ENCODE measurements around the gene KCTD17. TPM values are rescaled to one million over a fixed set of nuclear protein-coding genes. Genes with fewer than 3 reads are reported as not detected.
"Not testable (repeated sequence)": the region's sequence is repeated elsewhere in the genome, so short reads cannot be mapped to it uniquely, and the experiment has no call there.

KCTD17 gene
- total and polyA plus RNA-seq, 2 donors (not counting 1 experiment from before 2014, with no cell fraction given), result 10.6 to 19.3 TPM

DNA sequence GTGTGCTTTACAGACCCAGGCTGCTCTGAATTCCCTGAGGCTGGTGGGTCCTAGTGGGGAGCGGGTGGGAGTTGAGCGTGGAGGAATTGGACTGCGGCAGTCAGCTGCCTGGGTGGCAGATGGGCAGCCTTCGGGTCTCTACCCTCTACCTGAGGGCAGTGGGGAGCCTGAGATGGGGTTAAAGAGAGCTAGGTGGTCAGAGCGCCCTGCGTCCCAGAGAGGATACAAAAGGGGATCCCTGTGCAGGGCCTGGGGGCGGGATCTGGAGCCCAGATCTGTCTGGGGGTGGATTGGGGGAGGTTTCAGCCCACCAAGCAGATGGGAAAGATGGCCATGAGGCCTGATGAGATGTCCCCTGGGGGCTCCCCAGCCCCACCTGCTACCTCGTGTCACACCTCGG lies 18.2 kb downstream of the KCTD17 start:
- no peaks in the 10 kb centered on the region for H3K9me3 ChIP-seq (ENCODE audit: control insufficient read depth, insufficient read depth, low read depth, low read length)
- H4K20me1 ChIP-seq (ENCODE audit: control insufficient read depth, extremely low read depth, insufficient read depth, low read length), result no peaks in the 10 kb centered on the region
- no peaks in the 10 kb centered on the region for H3K79me2 ChIP-seq (ENCODE audit: control insufficient read depth, insufficient read depth, low read length)
- H3K27ac ChIP-seq (ENCODE audit: insufficient read depth, low read length), result no peak overlapping the region
- no peak for DNase-seq (ENCODE audit: low read depth in 2 of 2)
- TF ChIP-seq, protein P1, sequence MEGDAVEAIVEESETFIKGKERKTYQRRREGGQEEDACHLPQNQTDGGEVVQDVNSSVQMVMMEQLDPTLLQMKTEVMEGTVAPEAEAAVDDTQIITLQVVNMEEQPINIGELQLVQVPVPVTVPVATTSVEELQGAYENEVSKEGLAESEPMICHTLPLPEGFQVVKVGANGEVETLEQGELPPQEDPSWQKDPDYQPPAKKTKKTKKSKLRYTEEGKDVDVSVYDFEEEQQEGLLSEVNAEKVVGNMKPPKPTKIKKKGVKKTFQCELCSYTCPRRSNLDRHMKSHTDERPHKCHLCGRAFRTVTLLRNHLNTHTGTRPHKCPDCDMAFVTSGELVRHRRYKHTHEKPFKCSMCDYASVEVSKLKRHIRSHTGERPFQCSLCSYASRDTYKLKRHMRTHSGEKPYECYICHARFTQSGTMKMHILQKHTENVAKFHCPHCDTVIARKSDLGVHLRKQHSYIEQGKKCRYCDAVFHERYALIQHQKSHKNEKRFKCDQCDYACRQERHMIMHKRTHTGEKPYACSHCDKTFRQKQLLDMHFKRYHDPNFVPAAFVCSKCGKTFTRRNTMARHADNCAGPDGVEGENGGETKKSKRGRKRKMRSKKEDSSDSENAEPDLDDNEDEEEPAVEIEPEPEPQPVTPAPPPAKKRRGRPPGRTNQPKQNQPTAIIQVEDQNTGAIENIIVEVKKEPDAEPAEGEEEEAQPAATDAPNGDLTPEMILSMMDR (conservative IDR thresholded peaks at IDR 0.05 in 1 of 2, IDR thresholded peaks at IDR 0.05 in 1 of 2; ENCODE audit: low read depth in 1 of 2, low read length in 2 of 2), result no peak
- TF ChIP-seq EZH2 (IDR thresholded peaks at IDR 0.05; ENCODE audit: low read length, missing control alignments), result no peak
- H3K27me3 ChIP-seq (ENCODE audit: control insufficient read depth, insufficient read depth, low read length), result peaks cover 6% of the 10 kb centered on the region
- H3K36me3 ChIP-seq (ENCODE audit: control insufficient read depth, insufficient read depth, low read length), result no peaks in the 10 kb centered on the region
- H3K9ac ChIP-seq (ENCODE audit: insufficient read depth, low read length), result no peak overlapping the region
- no peak overlapping the region for H2AFZ ChIP-seq (ENCODE audit: low read length)
- H3K4me3 ChIP-seq (replicated peaks in 1 of 4; ENCODE audit: control extremely low read depth in 1 of 4, insufficient read depth in 1 of 4, low read depth in 3 of 4, low read length in 4 of 4), result no peak overlapping the region
- H3K4me2 ChIP-seq (ENCODE audit: extremely low read depth, insufficient read depth, low read length), result no peak overlapping the region
- no peaks in the 10 kb centered on the region for H3K4me1 ChIP-seq (ENCODE audit: control insufficient read depth, extremely low read depth, insufficient read depth, low read length)

DNA sequence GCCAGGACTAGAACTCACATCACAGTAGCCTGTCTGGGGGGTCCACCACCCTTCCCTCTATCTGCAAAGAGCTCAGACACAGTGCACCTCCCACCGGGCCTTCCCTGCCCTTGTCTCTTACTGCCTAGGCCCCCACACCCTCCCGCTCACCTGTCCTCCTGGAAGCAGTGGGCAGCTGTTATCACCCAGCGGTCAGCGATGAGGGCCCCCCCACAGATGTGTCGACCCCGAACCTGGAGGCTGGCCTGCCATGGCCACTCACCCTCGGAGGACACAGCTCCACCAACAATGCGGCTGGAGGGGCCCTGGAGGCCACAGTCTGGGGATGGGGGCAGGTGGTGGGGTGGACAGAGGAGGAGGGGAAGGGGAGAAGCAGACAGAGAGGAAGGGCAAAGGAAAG lies 18.8 kb downstream of the KCTD17 start:
- TF ChIP-seq EZH2 (IDR thresholded peaks at IDR 0.05; ENCODE audit: low read length, missing control alignments), result no peak
- TF ChIP-seq, protein P1 (conservative IDR thresholded peaks at IDR 0.05 in 1 of 2, IDR thresholded peaks at IDR 0.05 in 1 of 2; ENCODE audit: low read depth in 1 of 2, low read length in 2 of 2), result no peak
- no peak for DNase-seq (ENCODE audit: low read depth in 2 of 2)
- no peak overlapping the region for H3K4me3 ChIP-seq (replicated peaks in 1 of 4; ENCODE audit: control extremely low read depth in 1 of 4, insufficient read depth in 1 of 4, low read depth in 3 of 4, low read length in 4 of 4)
- H3K27ac ChIP-seq (ENCODE audit: insufficient read depth, low read length), result no peak overlapping the region
- H4K20me1 ChIP-seq (ENCODE audit: control insufficient read depth, extremely low read depth, insufficient read depth, low read length), result no peaks in the 10 kb centered on the region
- no peaks in the 10 kb centered on the region for H3K4me1 ChIP-seq (ENCODE audit: control insufficient read depth, extremely low read depth, insufficient read depth, low read length)
- H3K27me3 ChIP-seq (ENCODE audit: control insufficient read depth, insufficient read depth, low read length), result peaks cover 6% of the 10 kb centered on the region
- no peaks in the 10 kb centered on the region for H3K9me3 ChIP-seq (ENCODE audit: control insufficient read depth, insufficient read depth, low read depth, low read length)
- H3K4me2 ChIP-seq (ENCODE audit: extremely low read depth, insufficient read depth, low read length), result no peak overlapping the region
- no peak overlapping the region for H2AFZ ChIP-seq (ENCODE audit: low read length)
- no peaks in the 10 kb centered on the region for H3K36me3 ChIP-seq (ENCODE audit: control insufficient read depth, insufficient read depth, low read length)
- H3K9ac ChIP-seq (ENCODE audit: insufficient read depth, low read length), result no peak overlapping the region
- no peaks in the 10 kb centered on the region for H3K79me2 ChIP-seq (ENCODE audit: control insufficient read depth, insufficient read depth, low read length)

DNA sequence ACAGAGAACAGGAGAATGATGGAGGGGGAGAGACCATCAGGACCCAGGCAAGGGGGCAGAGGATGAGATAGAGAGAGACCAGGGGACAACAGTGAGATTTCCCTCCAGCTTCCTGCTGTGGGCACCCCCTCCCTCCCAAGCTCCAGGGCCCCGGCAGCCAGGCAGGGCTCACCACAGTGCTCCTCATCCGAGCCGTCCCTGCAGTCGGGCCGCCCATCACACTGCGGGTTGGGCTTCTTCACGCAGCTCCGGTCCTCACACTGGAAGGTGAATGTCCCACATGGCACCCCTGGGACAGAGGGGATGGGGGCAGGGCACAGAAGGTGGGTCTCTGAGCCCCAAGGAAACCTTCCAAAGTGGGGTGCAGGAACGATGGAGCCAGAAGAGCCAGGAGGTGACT lies 19.2 kb downstream of the KCTD17 start:
- Histone ChIP-seq H3K9me3 (ENCODE audit: control insufficient read depth, insufficient read depth, low read depth, low read length) (no peaks in the 10 kb centered on the region), H3K4me2 (ENCODE audit: extremely low read depth, insufficient read depth, low read length) (no peak overlapping the region), H3K27me3 (ENCODE audit: control insufficient read depth, insufficient read depth, low read length) (peaks cover 6% of the 10 kb centered on the region), H2AFZ (ENCODE audit: low read length) (no peak overlapping the region), H3K9ac (ENCODE audit: insufficient read depth, low read length) (no peak overlapping the region), H3K27ac (ENCODE audit: insufficient read depth, low read length) (no peak overlapping the region), H3K36me3 (ENCODE audit: control insufficient read depth, insufficient read depth, low read length) (no peaks in the 10 kb centered on the region), H3K79me2 (ENCODE audit: control insufficient read depth, insufficient read depth, low read length) (no peaks in the 10 kb centered on the region), H3K4me1 (ENCODE audit: control insufficient read depth, extremely low read depth, insufficient read depth, low read length) (no peaks in the 10 kb centered on the region), H4K20me1 (ENCODE audit: control insufficient read depth, extremely low read depth, insufficient read depth, low read length) (no peaks in the 10 kb centered on the region), H3K4me3 (replicated peaks in 1 of 4; ENCODE audit: control extremely low read depth in 1 of 4, insufficient read depth in 1 of 4, low read depth in 3 of 4, low read length in 4 of 4) (no peak overlapping the region)
- DNase-seq (ENCODE audit: low read depth in 2 of 2), result no peak
- TF ChIP-seq EZH2 (IDR thresholded peaks at IDR 0.05; ENCODE audit: low read length, missing control alignments), result no peak
- TF ChIP-seq, protein P1 (conservative IDR thresholded peaks at IDR 0.05 in 1 of 2, IDR thresholded peaks at IDR 0.05 in 1 of 2; ENCODE audit: low read depth in 1 of 2, low read length in 2 of 2), result no peak

DNA sequence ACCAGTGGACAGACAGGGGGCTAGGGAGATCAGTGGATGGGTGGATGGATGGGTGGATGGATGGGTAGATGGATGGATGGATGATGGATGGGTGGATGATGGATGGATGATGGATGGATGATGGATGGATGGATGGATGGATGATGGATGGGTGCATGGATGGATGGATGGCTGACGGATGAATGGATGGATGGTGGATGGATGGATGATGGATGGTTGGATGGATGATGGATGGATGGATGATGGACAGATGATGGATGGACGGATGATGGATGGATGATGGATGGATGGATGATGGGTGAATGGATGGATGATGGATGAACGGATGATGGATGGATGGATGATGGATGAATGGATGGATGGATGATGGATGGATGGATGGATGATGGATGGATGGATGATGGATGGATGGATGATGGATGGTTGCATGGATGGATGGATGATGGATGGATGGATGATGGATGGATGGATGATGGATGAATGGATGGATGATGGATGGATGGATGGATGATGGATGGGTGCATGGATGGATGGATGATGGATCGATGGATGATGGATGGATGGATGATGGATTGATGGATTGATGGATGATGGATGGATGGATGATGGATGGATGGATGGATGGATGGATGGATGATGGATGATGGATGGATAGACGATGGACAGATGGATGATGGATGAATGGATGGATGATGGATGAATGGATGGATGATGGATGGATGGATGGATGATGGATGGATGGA lies 20.5 kb downstream of the KCTD17 start:
- not testable (repeated sequence) for H3K9ac ChIP-seq (ENCODE audit: insufficient read depth, low read length); H3K36me3 ChIP-seq (ENCODE audit: control insufficient read depth, insufficient read depth, low read length); H3K79me2 ChIP-seq (ENCODE audit: control insufficient read depth, insufficient read depth, low read length); H2AFZ ChIP-seq (ENCODE audit: low read length); H3K4me1 ChIP-seq (ENCODE audit: control insufficient read depth, extremely low read depth, insufficient read depth, low read length); H4K20me1 ChIP-seq (ENCODE audit: control insufficient read depth, extremely low read depth, insufficient read depth, low read length); H3K9me3 ChIP-seq (ENCODE audit: control insufficient read depth, insufficient read depth, low read depth, low read length); H3K27ac ChIP-seq (ENCODE audit: insufficient read depth, low read length); H3K4me2 ChIP-seq (ENCODE audit: extremely low read depth, insufficient read depth, low read length); H3K27me3 ChIP-seq (ENCODE audit: control insufficient read depth, insufficient read depth, low read length); H3K4me3 ChIP-seq (replicated peaks in 1 of 4; ENCODE audit: control extremely low read depth in 1 of 4, insufficient read depth in 1 of 4, low read depth in 3 of 4, low read length in 4 of 4); DNase-seq (ENCODE audit: low read depth in 2 of 2)
